Muscle of arm (tissue), 14 donors: ENCODE results near the gene CD200R1. TPM values are rescaled to one million over a fixed set of nuclear protein-coding genes. Genes with fewer than 3 reads are reported as not detected.

Source experiments
- DNase-seq: peaks from one replicate; pipeline ENCODE4 v3.0.0-alpha.2; 2013
- long read RNA-seq, 11 donors: transcript quantifications; one replicate each; lab custom pipeline, GENCODE V29; 2026
- polyA plus RNA-seq, 12 donors: library from polyadenylated mRNA; unstranded; fragments of 120-200 nt; gene quantifications; one replicate each; pipeline ENCODE4 v1.2.1, GENCODE V29; 2013; ENCODE audit not compliant: insufficient read length in 12 of 12

Gene CD200R1
- 1 to 10 TPM in 10 of 12 donors, not detected in 2; 1.2 to 2.8 (median 1.8) TPM for polyA plus RNA-seq
- long read RNA-seq, donor 1 = 0 reads
- long read RNA-seq, donor 2, partial matches to known transcripts = 0 of 1 reads
- long read RNA-seq, donor 2, other reads (novel, unspliced or antisense) = 0 of 1 reads
- long read RNA-seq, donor 3, partial matches to known transcripts = 0 of 1 reads
- long read RNA-seq, donor 3, other reads (novel, unspliced or antisense) = 0 of 1 reads
- long read RNA-seq, donor 4 = 0 reads
- long read RNA-seq, donor 5, partial matches to known transcripts = 0 of 2 reads
- long read RNA-seq, donor 5, other reads (novel, unspliced or antisense) = 0 of 2 reads
- long read RNA-seq, donor 6 = 0 reads
- long read RNA-seq, donor 7 = 0 reads
- long read RNA-seq, donor 8 = 0 reads
- long read RNA-seq, donor 9 = 0 reads
- long read RNA-seq, donor 10 = 0 reads
- long read RNA-seq, donor 11, partial matches to known transcripts = 0 of 1 reads
- long read RNA-seq, donor 11, other reads (novel, unspliced or antisense) = 0 of 1 reads

GRCh38 chr3:112974894-112975293 is at the start of gene CD200R1:
Gene CD200R1, minus strand, starts transcription at chr3:112975103. Its CDS starts 246 bp downstream, at chr3:112974857.
- DNase-seq = no peak

- no peak for DNase-seq
Measured at GRCh38 chr3:113021471-113021870, 46.6 kb upstream of the CD200R1 start.

GRCh38 chr3:113019182-113020137 is 44.6 kb upstream of the CD200R1 start:
- peak; percentile 92 for DNase-seq

GRCh38 chr3:113018536-113019181 is 43.8 kb upstream of the CD200R1 start:
- DNase-seq = peak; percentile 26

- no peak for DNase-seq
Measured at GRCh38 chr3:113013593-113013992, 38.7 kb upstream of the CD200R1 start.

- DNase-seq = no peak
Measured at GRCh38 chr3:113008117-113008516, 33.2 kb upstream of the CD200R1 start.

- DNase-seq = no peak
Measured at GRCh38 chr3:113006359-113007056, 31.6 kb upstream of the CD200R1 start.

- no peak for DNase-seq
Measured at GRCh38 chr3:113005611-113006010, 30.7 kb upstream of the CD200R1 start.

- no peak for DNase-seq
Measured at GRCh38 chr3:113002679-113003078, 27.8 kb upstream of the CD200R1 start.

- no peak for DNase-seq
Measured at GRCh38 chr3:113002037-113002436, 27.1 kb upstream of the CD200R1 start.

- no peak for DNase-seq
Measured at GRCh38 chr3:113000691-113001090, 25.8 kb upstream of the CD200R1 start.

GRCh38 chr3:112995800-112996199 is 20.9 kb upstream of the CD200R1 start:
- no peak for DNase-seq

GRCh38 chr3:112990672-112991602 is 16.0 kb upstream of the CD200R1 start, which contains the start of gene GTPBP8:
Gene GTPBP8, plus strand, starts transcription at chr3:112990984. Its CDS starts 16 bp downstream, at chr3:112991000.
- DNase-seq = peak; percentile 89

- DNase-seq = no peak
Measured at GRCh38 chr3:112987710-112988334, 12.9 kb upstream of the CD200R1 start.

- DNase-seq = no peak
Measured at GRCh38 chr3:112984485-112984884, 9.6 kb upstream of the CD200R1 start.

- no peak for DNase-seq
Measured at GRCh38 chr3:112982710-112983109, 7.8 kb upstream of the CD200R1 start.

GRCh38 chr3:112980080-112980479 is 5.2 kb upstream of the CD200R1 start:
- no peak for DNase-seq

GRCh38 chr3:112979244-112979832 is 4.4 kb upstream of the CD200R1 start:
- peak; percentile 49 for DNase-seq

GRCh38 chr3:112976953-112977352 is 2.0 kb upstream of the CD200R1 start:
- DNase-seq = no peak
